Muscle of leg (tissue), 11 donors: ENCODE measurements around the gene SPEM3. TPM values are rescaled to one million over a fixed set of nuclear protein-coding genes. Genes with fewer than 3 reads are reported as not detected.

ENCODE experiments used
- DNase-seq: peaks from one replicate; pipeline ENCODE4 v3.0.0; 2013
- H3K27ac ChIP-seq: one replicate; pipeline ENCODE4 v1.5.1; 2013; ENCODE audit warnings: mild to moderate bottlenecking, low read length, control low read depth
- H3K27me3 ChIP-seq: one replicate; pipeline ENCODE4 v1.6.1; 2013; ENCODE audit warnings: low read length; ENCODE audit not compliant: control insufficient read depth, insufficient read depth
- H3K36me3 ChIP-seq: one replicate; pipeline ENCODE4 v1.6.1; 2013; ENCODE audit warnings: low read length; ENCODE audit not compliant: control insufficient read depth, insufficient read depth
- H3K4me1 ChIP-seq: one replicate; pipeline ENCODE4 v1.6.1; 2013; ENCODE audit warnings: low read length; ENCODE audit not compliant: control insufficient read depth, insufficient read depth
- H3K4me3 ChIP-seq: one replicate; pipeline ENCODE4 v1.5.1; 2013; ENCODE audit warnings: low read length, control low read depth
- H3K9me3 ChIP-seq: replicated peaks from 2 replicates; pipeline ENCODE4 v1.6.1; 2013; ENCODE audit warnings: low read depth, low read length; ENCODE audit not compliant: control insufficient read depth
- WGBS: methylation state at CpG from one replicate; pipeline ENCODE4 v1.1.5; 2013; ENCODE audit warnings: missing lambda C conversion rate; ENCODE audit not compliant: insufficient coverage; 5-methylcytosine and 5-hydroxymethylcytosine counted together
- polyA plus RNA-seq, 8 donors: library from polyadenylated mRNA; unstranded; fragments of 120-200 nt; gene quantifications; one replicate each; pipeline versions ENCODE4 v1.2.1 to v1.2.3, GENCODE V29; 2013; ENCODE audit warnings: inconsistent platforms in 1 of 8, low replicate concordance in 1 of 8; ENCODE audit not compliant: insufficient read length in 8 of 8, insufficient read depth in 1 of 8
- total RNA-seq: library from RNA; stranded (reverse); fragments of 120-200 nt; gene quantifications from one replicate; pipeline ENCODE4 v1.2.4, GENCODE V29; 2013

Gene SPEM3
- total and polyA plus RNA-seq, 9 donors = 0.26 TPM; not detected in 8

- Histone ChIP-seq H3K27ac (no peak overlapping the region), H3K9me3 (no peaks in the 10 kb centered on the region), H3K4me3 (no peak overlapping the region), H3K36me3 (peaks cover 49% of the 10 kb centered on the region), H3K4me1 (peaks cover 23% of the 10 kb centered on the region), H3K27me3 (no peaks in the 10 kb centered on the region)
- WGBS = 67% methylated on average over 8 of the region's 19 CpGs
- DNase-seq = no peak
These were observed 38.4 kb upstream of the SPEM3 start for GRCh38 chr17:7389924-7390910.

DNA sequence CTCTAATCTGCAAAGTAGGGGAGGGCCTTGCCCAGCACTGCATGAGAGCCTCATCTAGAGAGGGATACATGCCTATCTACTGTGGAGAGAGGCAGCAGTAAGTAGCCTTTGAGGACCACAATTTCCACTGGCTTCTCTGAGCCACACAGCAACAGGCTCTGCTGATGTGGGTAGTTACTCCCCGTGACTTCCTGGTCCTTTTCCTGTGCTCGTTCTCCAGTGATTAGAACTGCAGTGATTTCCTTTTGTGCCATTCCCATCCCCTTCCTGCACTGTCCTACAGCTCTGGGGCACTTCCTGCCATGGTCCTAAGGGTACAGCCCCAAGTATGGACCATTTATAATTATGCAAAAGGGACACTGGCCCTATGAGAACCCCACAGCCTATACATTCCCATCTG is 37.4 kb upstream of the SPEM3 start:
- no peak overlapping the region for H3K4me3 ChIP-seq
- no peaks in the 10 kb centered on the region for H3K9me3 ChIP-seq
- H3K4me1 ChIP-seq = peaks cover 24% of the 10 kb centered on the region
- WGBS = 53% methylated on average over 2 of the region's 2 CpGs
- no peaks in the 10 kb centered on the region for H3K27me3 ChIP-seq
- DNase-seq = no peak
- H3K36me3 ChIP-seq = peaks cover 49% of the 10 kb centered on the region
- no peak overlapping the region for H3K27ac ChIP-seq

GRCh38 chr17:7392696-7393612 is 35.7 kb upstream of the SPEM3 start:
- H3K9me3 ChIP-seq = no peaks in the 10 kb centered on the region
- peaks cover 39% of the 10 kb centered on the region for H3K36me3 ChIP-seq
- H3K4me3 ChIP-seq = peak overlapping the region; percentile 93
- H3K27me3 ChIP-seq = no peaks in the 10 kb centered on the region
- peaks cover 24% of the 10 kb centered on the region for H3K4me1 ChIP-seq
- WGBS = 35% methylated on average over 31 of the region's 42 CpGs
- no peak overlapping the region for H3K27ac ChIP-seq
- no peak for DNase-seq

GRCh38 chr17:7393613-7394451 is 34.8 kb upstream of the SPEM3 start:
- Histone ChIP-seq H3K27me3 (no peaks in the 10 kb centered on the region), H3K27ac (peak overlapping the region; percentile 88), H3K9me3 (no peaks in the 10 kb centered on the region), H3K4me3 (peak overlapping the region; percentile 93), H3K36me3 (peaks cover 30% of the 10 kb centered on the region), H3K4me1 (peaks cover 24% of the 10 kb centered on the region)
- peak; percentile 38 for DNase-seq
- WGBS = 4% methylated on average over 43 of the region's 48 CpGs

DNA sequence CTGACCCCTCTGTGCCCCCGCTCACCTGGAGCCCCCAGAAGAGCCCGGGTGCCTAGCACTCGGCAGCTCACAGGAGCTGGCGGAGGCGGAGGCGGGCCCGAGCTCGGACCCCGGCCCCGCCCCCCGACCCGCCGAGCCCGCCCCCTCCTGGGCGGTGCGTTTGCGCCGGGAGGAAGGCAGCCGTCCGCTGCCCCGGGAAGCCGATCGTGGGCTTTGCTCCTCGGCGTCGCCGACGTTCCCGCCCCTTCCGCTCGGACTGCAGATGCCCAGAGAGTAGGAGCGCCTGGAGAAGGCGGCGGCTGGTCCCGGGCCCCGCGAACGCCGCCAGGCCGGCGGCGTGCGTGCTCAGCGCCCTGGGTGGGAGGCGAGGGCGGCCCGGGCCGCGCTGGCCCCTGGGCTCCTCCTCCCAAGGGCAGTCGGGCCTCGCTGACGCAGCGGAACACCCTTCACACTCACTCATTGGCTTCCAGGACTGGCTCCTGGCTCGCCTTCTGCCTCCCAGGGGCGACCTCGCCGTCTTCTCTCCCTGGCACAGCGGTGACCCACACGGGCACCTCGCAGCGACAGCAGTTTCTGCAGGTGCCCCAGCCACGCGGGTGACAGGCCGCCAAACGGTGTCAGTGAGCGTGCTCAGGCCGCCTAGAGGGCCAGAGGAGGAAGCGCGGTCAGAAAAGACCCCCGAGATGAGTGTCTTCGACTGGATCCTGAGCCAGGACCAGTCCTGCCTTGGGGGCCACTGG is 34.0 kb upstream of the SPEM3 start, which contains the start of gene PLSCR3:
TSS of gene PLSCR3 (minus strand) at position 74 of the 740 bp plus-strand sequence. CDS start 415 bp downstream, outside the sequence.
- Histone ChIP-seq H3K27ac (peak within 1 kb of the TSS; percentile 88), H3K36me3 (peaks cover 23% of the 10 kb centered on the region), H3K4me3 (peak within 1 kb of the TSS; percentile 93), H3K4me1 (peaks cover 24% of the 10 kb centered on the region), H3K27me3 (no peaks in the 10 kb centered on the region), H3K9me3 (no peaks in the 10 kb centered on the region)
- peak; percentile 94 for DNase-seq
- under 1% methylated on average over 70 of the region's 71 CpGs for WGBS

DNA sequence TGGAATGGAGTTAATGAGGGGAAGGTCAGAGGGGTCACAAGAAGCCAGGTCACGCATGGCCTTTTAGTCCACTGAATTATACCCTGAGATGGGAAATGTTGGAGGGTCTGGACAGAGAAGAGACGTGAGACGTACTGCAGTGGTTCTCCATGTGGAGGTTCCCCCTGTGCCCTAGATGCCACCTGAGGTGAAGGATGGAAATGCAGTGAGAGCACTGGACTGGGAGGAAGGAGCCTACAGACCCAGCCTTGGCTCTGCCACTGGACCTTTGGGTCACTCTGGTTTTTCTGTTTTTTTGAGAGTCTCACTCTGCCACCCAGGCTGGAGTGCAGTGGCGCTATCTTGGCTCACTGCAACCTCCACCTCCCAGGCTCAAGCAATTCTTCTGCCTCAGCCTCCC is 32.5 kb upstream of the SPEM3 start:
- Histone ChIP-seq H3K9me3 (no peaks in the 10 kb centered on the region), H3K27ac (no peak overlapping the region), H3K27me3 (no peaks in the 10 kb centered on the region), H3K36me3 (peaks cover 12% of the 10 kb centered on the region), H3K4me3 (no peak overlapping the region), H3K4me1 (peaks cover 21% of the 10 kb centered on the region)
- WGBS = 84% methylated on average over 3 of the region's 4 CpGs
- DNase-seq = no peak

DNA sequence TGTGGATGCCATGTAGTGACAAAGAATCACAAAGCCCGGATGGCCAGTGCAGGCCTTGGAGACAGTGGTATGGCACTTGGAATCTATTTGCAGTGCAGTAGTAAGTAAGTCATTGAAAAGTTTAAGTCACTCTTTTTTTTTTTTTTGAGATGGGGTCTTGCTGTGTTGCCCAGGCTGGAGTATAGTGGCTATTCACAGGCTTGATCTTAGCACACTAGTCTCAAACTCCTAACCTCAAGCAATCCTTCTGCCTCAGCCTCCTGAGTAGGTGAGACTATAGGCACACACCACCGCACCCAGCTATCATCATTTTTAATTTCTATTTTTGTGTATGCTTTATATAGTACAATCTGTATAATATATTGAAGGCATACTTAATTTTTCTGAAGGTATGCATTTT is 30.0 kb upstream of the SPEM3 start:
- DNase-seq = no peak
- Histone ChIP-seq H3K4me1 (peaks cover 19% of the 10 kb centered on the region), H3K27ac (no peak overlapping the region), H3K36me3 (no peaks in the 10 kb centered on the region), H3K4me3 (no peak overlapping the region), H3K9me3 (no peaks in the 10 kb centered on the region), H3K27me3 (no peaks in the 10 kb centered on the region)
- WGBS = 100% methylated on average over 1 of the region's 2 CpGs

DNA sequence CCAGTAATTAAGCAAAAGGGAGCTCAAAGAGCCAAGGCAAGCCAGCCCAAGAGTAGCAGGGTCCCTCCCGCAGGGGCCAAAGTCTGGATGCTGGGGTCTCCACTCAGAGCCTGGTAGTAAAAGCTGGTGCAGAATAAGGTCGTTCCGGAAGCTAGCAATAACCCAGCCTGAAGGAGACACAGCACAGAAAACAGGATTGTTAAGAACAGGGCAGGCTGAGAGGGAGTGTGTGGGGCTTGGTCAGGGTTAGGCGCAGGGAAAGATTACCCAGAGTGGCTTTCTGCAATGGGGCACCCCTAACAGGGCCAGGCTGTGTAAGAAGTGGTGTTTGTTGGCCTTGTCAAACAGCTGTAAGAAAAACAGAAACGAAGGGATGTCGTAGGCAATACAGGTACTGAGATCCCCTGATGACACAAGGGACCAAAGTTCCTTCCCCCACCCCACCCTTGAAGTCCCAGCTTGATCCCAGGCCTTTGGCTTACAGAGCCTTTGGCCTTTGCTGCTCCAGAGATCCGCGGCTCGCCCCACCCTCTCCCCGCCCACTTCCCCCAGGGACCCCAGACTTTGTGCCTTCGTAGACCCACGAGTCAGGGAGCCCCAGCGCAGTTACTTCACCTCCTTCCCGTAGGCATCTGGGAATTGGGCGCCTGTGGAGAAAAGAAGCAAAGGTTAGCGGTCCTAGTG is 25.5 kb upstream of the SPEM3 start:
- 12% methylated on average over 9 of the region's 16 CpGs for WGBS
- Histone ChIP-seq H3K27ac (peak overlapping the region; percentile 98), H3K4me1 (peaks cover 26% of the 10 kb centered on the region), H3K4me3 (peak overlapping the region; percentile 82), H3K9me3 (no peaks in the 10 kb centered on the region), H3K27me3 (peaks cover 8% of the 10 kb centered on the region), H3K36me3 (no peaks in the 10 kb centered on the region)
- DNase-seq = no peak

DNA sequence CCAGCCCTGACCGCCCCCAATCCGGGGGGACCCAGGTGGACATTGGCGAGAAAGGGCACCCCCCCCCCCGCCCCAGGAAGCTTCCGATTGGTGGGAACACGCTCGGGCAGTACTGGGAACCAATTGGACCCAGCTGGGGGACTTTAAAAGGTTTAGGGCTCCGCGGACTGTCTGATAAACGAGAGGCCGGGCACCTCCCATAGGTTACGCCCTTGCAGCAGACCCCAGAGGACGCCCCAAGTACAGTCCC is 25.0 kb upstream of the SPEM3 start:
- Histone ChIP-seq H3K27me3 (peaks cover 8% of the 10 kb centered on the region), H3K4me3 (peak overlapping the region; percentile 82), H3K36me3 (peaks cover 3% of the 10 kb centered on the region), H3K27ac (peak overlapping the region; percentile 98), H3K9me3 (no peaks in the 10 kb centered on the region), H3K4me1 (peaks cover 26% of the 10 kb centered on the region)
- no peak for DNase-seq
- 0% methylated on average over 11 of the region's 13 CpGs for WGBS
